Brain pericyte (primary cell): Measurements from ENCODE around the gene TMEM260.

Experiments
- DNase-seq: peaks from one replicate; pipeline ENCODE4 v3.0.0-alpha.2; 2012; ENCODE audit warnings: low read depth, low spot score

The TMEM260 gene

DNA sequence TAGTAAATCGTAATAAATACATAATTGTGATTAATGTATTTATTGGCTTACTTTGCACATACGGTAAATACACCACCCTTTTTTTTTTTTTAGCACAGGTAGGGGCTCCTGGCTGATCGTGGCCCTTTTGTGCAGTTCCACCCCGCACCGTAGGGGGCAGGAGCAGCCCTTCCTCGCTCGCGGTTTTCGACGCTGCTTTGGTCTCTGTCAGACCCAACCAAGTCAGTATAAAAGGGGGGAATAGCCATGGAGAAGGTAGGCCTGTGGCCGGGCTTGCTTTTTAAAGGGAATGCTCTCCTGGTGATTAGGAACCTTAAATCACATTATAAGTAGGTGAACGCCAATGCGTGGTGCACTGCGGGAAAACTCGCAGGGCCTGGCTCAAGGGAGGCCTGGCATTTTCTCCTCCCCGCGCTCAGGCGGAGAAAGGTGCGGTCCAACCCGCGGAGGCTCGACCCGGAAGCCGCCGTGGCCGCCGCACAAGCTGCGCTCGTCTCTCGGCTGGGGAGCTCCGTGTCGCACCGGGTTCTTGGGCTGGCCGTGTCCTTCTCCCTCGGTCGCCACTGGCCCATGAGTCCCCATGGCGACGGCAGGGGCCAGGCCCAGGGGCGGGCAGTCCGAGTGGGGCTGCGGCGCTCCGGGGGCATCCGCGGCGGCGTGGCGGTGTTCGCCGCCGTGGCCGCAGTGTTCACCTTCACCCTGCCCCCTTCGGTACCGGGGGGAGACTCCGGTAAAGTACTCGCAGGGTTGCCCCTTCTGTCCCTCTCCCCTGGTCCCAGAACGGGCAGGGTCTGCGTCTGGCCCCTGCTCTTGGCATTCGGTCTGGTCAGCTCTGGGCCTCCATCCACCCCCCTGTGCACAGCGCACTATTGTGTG is at the start of gene TMEM260:
Gene TMEM260, plus strand, starts transcription at position 454 of the 876 bp plus-strand sequence. Its CDS starts 117 bp downstream, at position 571.
- peak; percentile 76 for DNase-seq

DNA sequence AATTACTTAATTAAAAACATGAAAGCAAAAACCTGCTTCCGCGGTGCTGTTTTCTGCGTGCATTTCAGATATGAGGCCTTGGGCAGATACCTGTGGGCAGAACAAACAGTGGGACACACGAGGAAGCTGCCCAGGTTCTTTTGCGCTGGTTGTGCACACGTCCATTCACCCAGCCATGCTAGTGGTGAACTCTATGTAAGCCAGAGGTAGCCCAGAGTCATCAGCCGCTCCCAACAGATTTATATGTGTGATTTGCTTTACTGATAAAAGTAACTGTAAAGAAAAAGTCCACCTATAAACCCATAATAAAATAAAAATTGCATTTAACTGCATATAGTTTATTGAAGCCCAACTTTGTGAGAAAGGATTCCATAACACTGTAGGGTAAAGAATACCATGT is 47.1 kb upstream of the TMEM260 start:
- DNase-seq = no peak

DNA sequence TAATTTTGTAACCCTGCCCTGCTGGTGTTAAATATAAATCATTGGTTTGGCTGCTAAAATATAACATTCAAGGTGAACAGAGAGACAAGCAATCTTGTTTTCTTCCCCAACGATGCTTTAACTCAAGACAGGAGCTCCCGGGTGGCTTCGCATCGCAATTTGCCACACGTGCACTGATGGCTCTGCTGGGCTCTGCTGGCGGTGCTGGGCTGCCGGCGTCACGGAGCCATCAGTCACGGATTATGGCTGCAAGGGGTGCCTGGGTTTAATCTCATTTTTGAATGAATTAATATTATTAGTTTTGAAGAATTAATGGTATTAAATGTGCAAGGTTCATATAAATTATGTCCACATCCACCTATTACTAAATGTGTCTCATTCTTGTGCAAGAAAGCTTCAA is 44.9 kb upstream of the TMEM260 start:
- DNase-seq = no peak

DNA sequence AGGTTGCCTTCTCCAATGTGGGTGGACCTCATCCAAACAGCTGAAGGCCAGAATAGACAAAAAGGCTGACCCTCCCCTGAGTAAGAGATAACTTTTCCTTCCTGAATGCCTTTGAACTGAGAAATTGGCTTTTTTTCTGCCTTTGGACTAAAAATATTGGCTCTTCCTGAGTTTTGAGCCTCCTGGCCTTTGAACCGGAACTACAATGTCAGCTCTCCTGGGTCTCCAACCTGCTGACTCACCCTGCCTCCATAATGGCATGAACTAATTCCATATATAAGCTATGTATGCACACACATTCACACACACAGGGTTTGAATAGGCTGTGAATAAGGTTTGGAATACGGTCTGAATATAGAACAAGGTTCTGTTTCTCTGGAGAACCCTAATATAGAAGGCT is 39.7 kb upstream of the TMEM260 start:
- no peak for DNase-seq

DNA sequence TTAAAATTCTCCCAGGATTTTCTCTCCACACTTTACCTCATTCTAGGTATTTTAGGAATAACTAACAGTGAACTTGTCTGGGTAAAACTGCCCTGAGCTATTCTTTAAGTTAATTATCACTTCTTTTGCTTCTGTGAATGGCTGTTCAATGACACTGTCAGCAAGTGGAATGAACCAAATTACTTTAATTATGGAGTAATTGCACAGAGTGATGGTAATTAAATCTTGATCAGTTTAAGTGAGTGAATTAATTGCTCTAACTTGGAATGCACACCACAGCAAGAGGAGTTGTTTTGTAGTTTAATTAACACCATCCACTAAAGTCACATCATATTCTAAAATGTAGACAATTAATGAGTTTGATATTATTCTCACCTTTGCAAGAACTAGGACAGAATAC is 36.2 kb upstream of the TMEM260 start:
- DNase-seq = no peak

DNA sequence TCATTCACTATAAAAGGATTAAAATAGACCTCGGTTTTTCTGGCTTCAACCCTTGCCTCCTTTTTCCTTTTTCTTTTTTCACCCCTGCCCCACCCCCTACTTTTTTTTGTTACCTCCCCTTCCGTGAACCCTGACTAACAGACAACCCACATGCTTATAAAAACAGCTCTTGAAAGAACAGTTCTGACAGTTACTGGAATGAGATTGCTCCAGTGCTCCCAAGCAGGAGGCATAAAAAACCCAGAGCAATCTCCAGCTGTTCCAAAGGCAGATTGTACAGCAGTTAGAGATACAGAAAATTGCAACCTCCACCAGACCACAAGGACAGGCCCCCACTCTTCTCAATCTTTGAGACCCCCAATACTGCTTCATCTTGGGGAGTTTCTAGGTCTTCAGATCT is 29.9 kb upstream of the TMEM260 start:
- DNase-seq = no peak

DNA sequence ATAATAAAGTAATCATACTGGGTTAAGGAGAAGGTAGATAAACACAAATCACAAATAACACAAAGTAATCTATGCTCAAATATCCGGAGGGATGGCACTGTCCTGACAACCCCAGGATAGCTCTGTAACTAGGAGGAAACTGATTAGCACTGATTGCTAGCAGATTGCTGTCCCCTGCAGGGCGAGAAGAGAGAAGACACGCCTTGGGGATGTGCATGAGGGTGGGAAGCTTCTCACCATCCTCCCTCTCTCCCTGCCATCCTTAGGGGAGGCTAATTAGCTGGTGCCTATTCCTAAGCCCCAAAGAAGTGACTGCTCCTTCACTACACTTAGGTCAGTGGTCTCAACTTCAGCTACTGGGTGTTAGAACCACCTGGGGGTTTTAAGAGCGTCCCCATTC is 27.0 kb upstream of the TMEM260 start:
- no peak for DNase-seq

DNA sequence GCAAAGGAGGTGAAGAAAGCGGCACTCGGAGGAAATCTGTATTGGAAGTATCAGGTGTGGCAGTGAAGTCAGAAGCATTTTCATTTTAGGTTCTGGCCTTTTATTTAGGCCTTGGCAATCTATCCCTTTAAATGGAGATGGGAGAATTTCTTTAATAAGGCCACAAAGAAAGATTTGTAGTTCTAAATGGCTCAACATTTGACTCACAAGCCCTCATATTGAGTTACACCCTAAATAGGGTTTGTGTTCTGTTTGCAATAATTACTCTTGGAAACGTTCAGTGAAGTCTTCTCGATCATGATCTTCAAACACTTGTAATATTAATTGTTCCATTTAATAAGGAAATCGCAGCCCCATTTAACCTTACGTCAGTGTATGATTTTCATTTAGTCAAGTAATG is 25.3 kb upstream of the TMEM260 start:
- no peak for DNase-seq

DNA sequence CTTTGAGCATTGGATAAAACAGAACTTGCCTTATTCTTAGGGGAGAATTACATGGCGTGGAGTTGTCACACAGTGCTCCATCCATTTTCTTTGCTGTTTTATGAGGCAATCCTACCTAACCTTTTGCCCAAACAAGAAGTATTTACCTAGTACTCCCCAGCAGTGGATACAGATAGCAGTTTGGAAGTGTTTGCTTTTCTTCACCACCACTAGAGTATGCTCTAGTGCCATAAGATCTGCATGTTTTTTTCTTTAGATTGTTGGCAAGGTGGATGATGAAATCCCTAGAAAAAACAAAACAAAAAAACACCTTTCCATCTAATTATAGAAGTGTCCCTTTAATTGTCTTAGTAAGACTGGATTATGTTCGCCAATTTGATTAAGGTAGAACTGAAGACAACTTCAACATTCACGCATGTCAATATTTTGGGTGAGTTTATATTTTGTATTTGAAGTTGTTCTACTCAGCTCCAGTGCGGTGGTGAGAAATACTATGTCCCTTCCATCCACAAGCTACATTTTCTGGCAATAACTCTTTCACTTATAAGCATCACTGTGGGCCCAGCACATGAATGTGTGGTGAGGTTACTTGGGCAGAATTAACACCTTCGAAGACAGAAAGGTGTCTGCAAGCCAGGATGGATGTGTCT is 23.6 kb upstream of the TMEM260 start:
- no peak for DNase-seq

DNA sequence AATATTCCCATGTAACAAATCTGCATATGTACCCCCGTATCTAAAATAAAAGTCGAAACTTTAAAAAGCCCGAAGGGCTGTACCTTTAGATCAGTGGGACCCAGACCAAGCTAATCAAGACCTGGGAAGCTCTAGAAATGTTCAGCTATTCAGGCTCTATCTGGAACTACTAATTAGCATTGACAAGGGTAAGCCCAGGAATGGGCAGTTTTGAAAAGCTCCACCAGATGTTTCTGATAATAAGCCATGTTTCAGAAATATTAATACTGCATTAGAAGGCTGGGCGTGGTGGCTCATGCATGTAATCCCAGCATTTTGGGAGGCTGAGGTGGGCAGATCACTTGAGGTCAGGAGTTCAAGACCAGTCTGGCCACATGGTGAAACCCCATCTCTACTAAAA is 20.4 kb upstream of the TMEM260 start:
- no peak for DNase-seq

DNA sequence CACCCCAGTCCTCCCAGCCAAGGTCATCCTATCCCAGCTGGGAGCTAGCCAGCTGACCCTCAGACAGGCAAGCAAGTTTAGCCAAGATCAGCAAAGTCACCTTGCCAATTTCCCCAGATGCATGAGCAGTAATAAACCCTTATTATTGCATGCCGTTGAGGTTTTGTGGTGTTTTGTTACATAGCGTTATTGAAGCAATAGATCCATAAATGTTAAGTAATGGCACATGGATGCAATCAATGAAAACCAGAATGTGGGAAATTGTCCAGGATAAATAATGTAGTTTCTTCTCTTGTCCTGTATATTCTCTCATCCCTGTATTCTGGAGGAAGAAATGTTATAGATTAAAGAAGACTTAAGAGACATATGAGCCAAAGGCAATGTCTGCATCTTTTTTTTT is 18.0 kb upstream of the TMEM260 start:
- DNase-seq = no peak

DNA sequence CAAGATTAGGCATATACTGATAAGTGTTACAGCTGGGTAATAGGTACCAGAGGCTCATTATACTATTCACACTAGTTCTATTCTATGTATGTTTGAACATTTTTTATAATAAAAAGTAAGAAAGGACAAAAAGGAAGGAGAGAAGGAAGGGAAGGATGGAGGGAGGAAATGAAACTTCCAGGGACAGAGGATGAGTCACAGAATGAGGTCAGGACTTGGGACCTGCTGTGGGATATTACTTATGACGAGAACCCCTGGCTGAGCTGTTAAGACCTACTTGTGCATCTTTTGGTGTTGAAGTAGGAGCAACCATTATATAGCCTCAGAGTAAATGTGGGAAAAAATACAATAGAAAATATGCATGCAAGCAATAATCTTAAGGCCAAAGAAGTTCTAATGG is 16.7 kb upstream of the TMEM260 start:
- no peak for DNase-seq

DNA sequence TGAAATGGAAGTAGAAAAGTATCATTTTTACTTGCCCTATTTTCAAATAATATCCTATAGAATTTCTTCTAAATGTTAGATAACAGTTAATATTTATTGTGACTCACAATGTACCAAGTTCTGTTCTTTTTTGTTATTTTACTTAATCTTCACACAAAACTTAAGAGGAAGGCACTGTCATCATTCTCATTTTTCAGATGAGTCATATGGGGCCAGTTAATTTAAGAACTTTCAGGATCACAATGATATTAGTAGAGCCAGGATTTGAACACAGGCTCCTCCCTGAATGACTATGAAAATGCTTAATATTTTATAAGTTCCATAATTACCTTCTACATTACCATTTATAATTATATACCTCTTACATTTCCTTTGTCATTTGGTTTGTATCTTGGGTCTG is 10.4 kb upstream of the TMEM260 start:
- DNase-seq = no peak

DNA sequence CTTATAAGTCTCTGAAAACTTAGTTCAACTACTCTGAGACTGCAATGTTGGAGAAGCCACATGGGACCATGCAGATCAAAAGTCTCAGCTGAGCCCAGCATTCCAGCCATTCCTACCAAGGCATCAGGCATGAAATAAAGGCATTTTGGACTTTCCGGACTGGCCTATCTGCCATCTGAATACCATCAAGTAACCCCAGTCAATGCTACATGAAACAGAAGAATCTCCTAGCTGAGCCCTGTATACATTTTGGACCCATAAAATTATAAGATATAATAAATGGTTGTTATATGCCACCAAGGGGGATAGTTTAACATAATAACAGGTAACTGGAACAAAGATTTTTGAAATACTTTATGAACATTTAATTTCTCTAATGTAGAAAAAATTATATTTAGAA is 9.3 kb upstream of the TMEM260 start:
- DNase-seq = no peak

DNA sequence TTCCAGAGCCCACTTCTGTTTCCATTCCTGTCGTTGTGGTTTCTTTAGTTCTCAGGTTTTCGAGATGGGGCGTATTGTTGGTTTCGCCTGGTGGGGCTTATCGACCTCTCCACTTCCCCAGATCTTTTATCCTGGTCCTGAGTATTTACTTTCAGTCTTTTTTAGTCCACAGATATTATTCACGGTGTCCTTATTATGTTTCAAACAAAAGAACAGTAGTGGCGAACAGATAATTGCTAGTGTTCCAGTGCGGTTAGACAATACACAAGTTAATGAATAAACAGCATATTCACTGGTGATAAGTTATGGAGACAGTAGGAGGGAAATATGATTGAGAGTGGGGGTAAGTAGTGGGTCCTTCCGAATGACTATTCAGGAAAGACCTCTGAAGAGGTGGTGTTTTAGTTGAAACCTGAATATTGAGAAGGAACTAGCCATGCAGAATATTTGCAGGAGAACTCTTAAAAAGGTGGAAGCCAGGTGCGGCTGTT is 668 bp downstream of the TMEM260 start:
- no peak for DNase-seq

DNA sequence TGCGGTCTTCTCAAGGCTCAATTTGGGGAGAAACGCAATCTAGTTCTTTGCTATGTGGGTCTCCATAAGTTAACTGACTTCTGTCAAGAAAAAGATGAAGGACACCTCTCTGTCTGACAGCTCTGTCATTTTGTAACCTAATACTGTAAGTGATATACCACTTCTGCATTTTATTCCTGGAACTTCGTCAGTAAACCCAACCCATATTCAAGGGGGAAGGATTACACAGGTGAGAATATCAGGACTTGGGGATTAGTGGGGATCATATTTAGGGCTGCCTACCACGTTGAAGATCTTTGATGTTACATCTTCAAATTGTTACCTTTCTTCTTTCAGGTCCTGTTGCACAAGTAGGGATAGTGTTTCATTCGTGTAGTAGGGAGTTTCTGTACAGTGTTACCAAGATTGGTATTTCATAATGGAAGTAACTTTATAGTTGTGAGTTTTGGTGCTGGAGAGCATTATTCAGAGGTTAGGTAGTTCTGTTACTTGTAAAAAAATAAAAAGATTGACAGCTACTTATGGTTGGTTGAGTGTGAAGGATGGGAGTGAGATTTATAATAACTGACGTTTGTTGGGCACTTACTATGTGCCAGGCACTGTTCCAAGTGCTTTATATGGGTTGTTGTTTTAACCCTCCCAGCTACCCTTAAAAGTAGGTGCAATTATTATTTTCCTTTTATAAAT is 1.6 kb downstream of the TMEM260 start:
- no peak for DNase-seq

DNA sequence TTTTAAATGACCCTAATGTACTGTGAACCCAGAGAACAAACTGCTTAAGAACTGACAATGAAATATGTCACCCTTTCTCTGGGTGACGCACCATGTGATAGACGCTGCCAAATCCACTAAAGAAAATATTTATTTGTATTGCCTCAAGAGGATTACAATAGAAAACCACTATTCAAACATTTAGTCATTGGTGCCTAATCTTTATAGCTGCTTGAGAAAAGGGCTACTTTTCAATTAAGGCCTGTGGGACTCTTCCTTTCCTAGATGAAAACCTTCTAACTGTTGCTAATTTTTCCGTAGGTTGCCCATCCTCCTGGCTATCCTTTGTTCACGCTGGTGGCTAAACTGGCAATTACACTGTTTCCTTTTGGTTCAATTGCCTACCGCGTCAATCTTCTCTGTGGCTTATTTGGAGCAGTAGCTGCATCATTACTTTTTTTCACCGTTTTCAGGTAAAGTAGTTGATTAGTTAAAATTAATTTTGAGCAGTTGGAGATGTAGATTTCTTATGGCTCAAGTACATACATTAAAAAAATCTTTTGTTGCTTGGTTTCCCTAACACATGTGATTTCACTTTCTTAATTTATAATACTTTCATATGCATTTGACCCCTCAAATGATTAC is 6.0 kb downstream of the TMEM260 start:
- DNase-seq = no peak

DNA sequence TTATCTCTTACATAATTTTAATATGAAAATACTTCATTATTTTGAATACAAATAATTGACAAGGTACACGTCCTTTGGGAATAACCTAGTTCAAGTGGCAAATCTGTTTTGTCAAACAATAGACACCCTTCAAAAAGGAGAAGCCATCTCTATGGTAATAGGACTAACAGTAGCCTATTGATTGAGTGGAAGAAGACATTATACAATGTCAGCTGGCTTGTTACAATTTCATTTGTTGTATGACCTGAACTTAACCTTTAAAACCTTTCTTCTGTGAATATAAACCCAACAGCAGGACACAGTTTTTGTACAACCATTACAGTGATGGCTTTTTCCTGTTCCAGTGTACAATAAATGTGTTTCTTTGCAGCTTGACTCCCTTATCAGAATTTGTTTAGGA is 8.1 kb downstream of the TMEM260 start:
- DNase-seq = no peak

DNA sequence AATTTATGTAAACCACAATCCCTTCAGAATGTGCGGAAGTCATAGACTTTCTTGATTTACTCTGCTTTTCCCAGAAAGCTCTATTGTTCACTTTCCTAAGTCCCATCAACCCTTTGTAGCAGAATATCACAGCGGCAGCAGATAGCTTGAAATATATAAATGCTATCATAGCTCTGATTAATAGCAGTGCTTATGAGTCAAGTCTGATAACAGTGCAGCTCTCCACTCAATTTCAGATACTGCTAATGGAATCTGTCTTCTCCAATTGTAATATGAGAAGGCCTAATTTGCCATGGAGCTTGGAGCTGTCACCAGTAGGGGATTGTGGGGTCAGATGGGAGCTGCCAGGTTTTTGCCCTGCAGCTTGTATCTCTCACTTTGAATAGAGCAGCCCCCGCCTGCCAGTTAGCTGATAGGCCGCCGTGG is 10.9 kb downstream of the TMEM260 start:
- no peak for DNase-seq

DNA sequence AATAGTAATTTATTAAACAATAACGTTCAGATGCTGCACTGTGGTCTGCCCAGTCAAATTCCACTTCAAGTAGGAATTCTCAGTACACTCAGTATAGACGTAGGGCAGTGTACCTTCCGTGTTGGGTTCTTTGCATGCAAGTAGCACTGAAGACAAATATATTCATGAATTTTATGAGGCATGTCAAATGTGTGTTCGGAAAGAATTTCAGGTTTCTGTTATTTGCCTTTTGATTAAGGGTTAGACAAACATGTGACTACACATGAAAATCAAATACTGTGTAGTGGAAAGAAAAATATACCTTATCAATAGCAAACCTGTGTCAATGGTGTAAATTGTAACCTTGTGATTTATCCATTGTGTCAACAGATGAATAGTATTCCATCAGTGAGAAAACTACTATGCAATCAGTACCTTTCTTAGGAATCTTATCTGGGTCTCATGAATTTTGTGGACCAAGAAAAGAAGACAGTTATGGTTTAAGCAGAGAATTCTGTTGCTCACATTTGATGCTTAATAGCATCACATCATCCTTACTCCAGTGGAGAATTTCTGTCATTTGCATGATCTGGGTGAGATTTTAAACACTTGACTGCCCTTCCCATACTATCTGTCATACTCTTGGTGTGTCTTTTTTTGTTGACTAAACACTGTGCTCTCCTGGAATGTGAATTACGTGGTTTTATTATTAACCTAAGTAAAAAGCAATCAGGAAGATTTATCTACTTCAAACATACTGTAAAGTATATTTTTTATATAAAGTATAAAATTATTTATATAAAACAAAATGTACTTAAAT is 13.3 kb downstream of the TMEM260 start:
- DNase-seq = no peak

DNA sequence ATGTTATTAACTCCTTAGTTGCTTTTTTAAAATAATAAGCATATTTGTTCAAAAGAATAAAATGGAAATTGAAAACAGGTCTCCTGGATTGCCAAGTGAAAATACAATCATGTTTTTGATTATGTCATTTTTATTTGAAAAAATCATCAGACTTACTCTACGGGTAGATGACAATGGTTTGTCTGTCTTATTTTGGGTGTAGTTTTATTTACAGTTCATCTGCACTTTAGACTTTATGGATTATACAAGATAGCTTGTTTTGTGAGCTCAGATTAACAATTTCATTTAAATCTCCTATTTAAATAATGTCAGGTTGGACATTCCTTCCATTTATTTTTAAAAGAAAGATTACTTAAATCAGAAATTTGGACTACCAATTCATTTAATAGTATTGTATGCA is 14.8 kb downstream of the TMEM260 start:
- DNase-seq = no peak
